HTR-8/SVneo (cell line): ENCODE results near the gene RSPH1.

Experiments used
- DNase-seq: peaks from one replicate; pipeline ENCODE4 v3.0.0; 2011; ENCODE audit warnings: low spot score, mixed read lengths; ENCODE audit not compliant: insufficient read length
- FAIRE-seq: peaks from 2 replicates; lab custom pipeline; 2011; peaks lifted over from hg19 to GRCh38; lab: Jason Lieb, UNC

RSPH1 gene

GRCh38 chr21:42515708-42516502 lies 19.9 kb upstream of the RSPH1 start:
- FAIRE-seq (no peak), DNase-seq (no peak)

GRCh38 chr21:42514883-42515228 lies 18.8 kb upstream of the RSPH1 start:
- FAIRE-seq (no peak), DNase-seq (no peak)

- DNase-seq (no peak), FAIRE-seq (no peak)
Observed at GRCh38 chr21:42513985-42514882, 18.2 kb upstream of the RSPH1 start.

- FAIRE-seq (no peak), DNase-seq (no peak)
Observed at GRCh38 chr21:42513151-42513984, 17.3 kb upstream of the RSPH1 start, which contains the start of gene SLC37A1. TSS of gene SLC37A1 (plus strand) at chr21:42513852. CDS start at chr21:42518455, 4,603 bp downstream.

GRCh38 chr21:42512346-42513034 lies 16.5 kb upstream of the RSPH1 start:
- FAIRE-seq: no peak
- no peak for DNase-seq

GRCh38 chr21:42509244-42509643 lies 13.2 kb upstream of the RSPH1 start:
- FAIRE-seq: no peak
- DNase-seq: no peak

- no peak for FAIRE-seq
Observed at GRCh38 chr21:42508371-42508770, 12.3 kb upstream of the RSPH1 start.

GRCh38 chr21:42507418-42507817 lies 11.4 kb upstream of the RSPH1 start:
- FAIRE-seq (no peak), DNase-seq (no peak)

More at GRCh38 chr21:42508371-42508770, 12.3 kb upstream of the RSPH1 start:
- DNase-seq: no peak

- DNase-seq: no peak
- FAIRE-seq: no peak
Observed at GRCh38 chr21:42505090-42505726, 9.2 kb upstream of the RSPH1 start.

GRCh38 chr21:42503711-42504110 lies 7.7 kb upstream of the RSPH1 start:
- DNase-seq (no peak), FAIRE-seq (no peak)

GRCh38 chr21:42500736-42501135 lies 4.7 kb upstream of the RSPH1 start:
- FAIRE-seq (no peak), DNase-seq (no peak)

GRCh38 chr21:42500225-42500624 lies 4.2 kb upstream of the RSPH1 start:
- FAIRE-seq (no peak), DNase-seq (no peak)

GRCh38 chr21:42499444-42500112 lies 3.6 kb upstream of the RSPH1 start:
- FAIRE-seq (no peak), DNase-seq (no peak)

GRCh38 chr21:42498012-42498411 lies 2.0 kb upstream of the RSPH1 start:
- no peak for FAIRE-seq
- DNase-seq: no peak

GRCh38 chr21:42496839-42497202 lies 797 bp upstream of the RSPH1 start:
- DNase-seq (no peak), FAIRE-seq (no peak)

GRCh38 chr21:42495765-42496119 lies 282 bp downstream of the RSPH1 start:
- peak; percentile 10 for DNase-seq

GRCh38 chr21:42495027-42495426 lies 997 bp downstream of the RSPH1 start:
- DNase-seq: no peak
- no peak for FAIRE-seq

More at GRCh38 chr21:42495765-42496119, 282 bp downstream of the RSPH1 start:
- no peak for FAIRE-seq

GRCh38 chr21:42493109-42494060 lies 2.6 kb downstream of the RSPH1 start:
- no peak for DNase-seq
- FAIRE-seq: no peak
